GM21367 (cell line): ENCODE measurements around the gene RDH5.

Source experiments
- ATAC-seq: cut with Tn5 transposase; IDR thresholded peaks from one replicate; pipeline ENCODE4 v1.9.1; 2021; ENCODE audit not compliant: unreplicated experiment

RDH5 gene

DNA sequence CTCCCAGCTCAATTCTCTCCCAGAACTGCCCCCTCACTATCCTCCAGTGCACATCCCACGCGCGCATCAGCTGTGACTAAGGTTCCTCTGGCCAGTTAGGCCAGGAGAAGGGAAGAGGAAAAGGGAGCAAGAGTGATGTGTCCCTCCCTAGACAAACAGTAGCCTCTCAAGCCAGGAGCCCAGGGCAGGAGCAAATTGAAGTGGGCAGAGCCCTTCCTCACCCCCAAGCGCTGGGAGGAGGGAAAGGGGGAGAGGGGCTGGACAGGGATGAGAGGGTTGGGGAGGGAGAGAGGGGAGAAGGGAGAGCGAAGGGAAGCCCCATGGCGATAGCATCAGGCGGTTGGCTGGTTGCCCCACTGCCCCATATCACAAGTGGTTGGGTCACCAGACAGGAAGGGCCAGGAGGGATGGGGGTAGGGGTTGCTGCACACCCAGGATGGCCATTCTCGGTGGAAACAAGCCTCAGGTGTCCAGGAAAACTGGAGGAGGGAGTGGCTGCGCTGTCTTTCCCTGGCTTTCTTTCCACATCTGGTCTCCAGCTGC lies 7.5 kb downstream of the RDH5 start:
- no peak for ATAC-seq

DNA sequence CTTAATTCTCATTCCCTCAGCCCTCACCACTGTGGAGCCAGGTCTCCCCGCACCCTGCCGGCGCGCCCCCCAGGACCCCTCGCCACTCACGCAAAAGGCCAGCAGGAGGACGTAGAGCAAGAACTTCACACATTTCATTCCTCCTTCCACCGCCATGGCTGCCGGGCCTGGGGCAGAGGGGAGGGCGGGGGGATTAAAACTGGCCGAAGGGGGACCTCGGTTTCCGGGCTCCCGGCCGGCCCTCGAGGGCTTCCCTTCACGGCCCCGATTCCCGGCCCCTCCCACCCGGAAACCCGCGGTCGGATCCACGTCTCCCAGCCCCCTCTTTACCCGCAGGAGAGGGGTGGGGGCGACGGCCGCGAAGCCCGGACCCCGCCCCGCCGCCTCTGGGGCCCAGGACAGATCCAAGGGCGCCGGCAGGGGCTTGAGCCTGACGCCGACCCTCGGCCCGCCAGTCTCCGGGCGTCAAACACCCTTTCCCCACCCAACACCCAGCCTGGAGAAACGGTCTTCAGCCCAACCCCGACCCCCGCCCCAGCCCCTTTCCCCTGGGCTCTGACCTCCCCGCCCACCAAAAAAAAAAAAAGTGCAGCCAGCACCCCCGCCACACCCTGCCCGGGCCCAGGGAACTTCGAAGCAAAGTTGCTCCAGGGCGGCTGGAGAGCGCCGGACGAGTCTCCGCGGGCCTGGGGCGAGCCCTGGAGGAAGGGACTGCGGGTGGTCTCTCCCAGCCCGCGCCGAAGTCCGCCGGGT lies 8.2 kb downstream of the RDH5 start:
- ATAC-seq, result peak; percentile 7

DNA sequence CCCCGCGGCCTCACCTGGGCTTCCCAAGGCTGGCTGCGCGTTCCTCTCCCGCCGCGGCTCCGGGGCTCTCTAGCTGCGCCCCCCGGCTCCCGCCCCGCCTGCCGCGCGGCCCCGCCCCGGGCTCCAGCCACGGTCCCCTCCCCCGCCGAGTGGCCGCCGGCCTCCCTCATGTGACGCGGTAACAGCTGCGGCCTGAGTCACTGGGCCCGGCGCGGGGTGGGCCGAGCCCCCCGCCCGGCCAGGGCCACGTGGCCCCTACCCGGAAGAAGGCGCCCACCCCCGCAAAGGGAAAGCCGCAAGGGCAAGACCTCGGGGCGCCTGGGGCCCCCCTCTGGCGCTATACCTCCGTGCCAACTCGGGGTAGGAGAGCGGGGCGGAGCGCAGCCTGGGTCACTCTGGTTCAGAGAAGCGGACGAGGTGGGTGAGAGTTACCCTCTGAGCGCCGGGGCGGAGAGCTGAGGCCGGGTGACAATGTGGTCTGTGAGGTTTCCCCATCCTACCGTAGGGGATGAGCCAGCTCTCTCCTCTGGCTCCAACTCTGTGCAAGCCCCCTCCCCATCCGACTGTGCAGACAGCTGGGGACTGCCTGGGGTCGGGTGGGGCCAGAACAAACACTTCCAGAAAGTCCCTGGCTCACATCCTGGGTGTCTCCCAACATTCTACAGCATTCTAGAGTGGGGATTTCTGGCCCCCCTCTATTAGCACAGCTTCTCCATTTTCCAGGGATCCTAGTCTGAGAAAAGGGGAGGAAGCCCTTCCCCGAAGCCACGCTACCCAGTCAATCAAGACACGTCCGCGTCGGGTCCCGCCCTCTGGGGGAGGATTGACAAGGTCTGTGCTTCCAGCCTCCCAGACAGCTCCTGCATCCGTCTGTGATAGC lies 9.0 kb downstream of the RDH5 start, which contains the start of gene CD63:
Gene CD63, minus strand, starts transcription at position 71 of the 880 bp plus-strand sequence. CDS start 668 bp downstream, outside the sequence.
- peak; percentile 47 for ATAC-seq

DNA sequence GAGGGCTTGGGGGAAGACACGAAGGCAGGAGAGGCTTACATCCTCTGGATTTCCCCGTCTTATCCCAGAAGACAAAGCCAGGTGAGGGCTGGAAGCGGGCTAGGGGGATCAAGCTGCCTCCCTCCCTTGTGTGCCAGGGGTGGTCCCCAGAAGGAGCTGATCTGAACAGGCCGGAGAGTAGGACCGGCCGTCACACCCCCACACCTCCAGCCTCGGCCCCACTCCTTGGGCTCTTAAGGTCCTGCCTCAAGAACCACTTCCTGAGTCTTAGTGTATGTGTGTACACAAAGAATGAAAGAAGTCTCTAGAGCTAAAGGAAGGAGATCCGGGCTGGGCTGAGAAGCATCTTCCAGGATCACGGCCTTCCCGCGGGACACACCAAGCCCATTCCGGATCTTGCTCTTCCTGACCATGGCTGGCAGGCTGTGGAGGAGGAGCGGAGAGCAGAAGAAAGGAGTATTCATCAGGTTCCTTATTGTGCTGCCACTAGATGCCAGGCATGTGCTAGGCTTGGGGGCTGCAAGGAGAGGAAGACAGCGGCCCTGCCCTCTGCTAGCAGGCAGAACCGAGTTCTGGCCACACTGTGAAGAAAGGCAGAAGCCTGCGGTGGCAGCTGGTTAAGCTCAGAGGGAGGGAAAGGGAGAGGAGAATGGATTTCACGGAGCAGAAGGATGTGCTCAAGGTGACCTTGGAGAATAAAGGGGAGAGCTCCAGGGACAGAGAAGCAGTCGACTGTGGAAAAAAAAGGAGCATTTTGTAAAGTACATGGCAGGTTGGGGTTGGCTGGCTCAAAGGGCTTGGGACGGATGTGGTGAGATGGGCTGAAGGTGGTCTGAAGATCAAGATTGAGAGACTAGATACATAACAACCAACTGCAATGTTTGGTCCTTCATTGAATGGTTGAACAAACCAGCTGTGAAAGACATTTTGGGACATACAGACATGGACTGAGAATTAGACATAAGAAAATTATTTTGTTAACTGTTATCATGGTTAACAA lies 9.9 kb downstream of the RDH5 start:
- ATAC-seq, result peak; percentile 33

DNA sequence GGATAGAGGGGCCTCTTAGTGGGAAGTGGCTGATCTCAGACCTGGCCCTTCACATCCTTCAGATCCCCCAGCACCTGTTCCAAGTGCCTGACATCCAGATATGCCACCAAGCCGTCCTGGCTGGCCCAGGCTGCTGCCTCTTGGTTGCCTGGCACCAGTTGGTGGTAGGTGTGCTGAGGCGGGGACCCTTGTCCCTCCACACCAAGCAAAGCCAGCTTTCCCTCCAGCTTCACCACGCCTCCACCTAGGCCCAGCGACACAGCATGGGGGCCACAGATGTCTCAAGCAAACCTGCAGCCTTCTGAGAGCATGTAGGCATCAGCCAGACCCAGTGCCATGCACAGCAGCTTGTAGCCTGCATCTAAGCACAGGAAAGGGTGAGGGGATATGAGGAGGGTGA lies 12.1 kb downstream of the RDH5 start:
- ATAC-seq, result no peak

DNA sequence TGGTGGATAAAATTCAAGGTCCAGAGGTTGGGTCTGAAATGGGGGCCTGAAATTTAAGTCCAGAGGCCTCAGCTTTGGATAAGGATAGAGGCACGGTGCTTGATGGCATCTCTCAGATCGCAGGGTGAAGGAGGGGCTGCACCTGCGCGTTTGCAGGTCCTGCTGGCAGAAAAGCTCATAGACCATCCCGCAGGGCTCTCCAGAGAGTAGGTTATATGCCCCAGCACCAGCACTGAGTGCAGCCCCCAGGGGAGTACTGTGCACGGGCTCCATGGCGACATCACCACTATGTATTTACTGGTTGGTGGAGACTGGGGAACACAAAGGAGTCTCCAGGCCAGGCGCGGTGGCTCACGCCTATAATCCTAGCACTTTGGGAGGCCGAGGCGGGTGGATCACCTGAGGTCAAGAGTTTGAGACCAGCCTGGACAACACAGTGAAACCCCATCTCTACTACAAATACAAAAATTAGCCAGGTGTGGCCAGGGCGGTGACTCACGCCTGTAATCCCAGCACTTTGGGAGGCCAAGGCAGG lies 12.9 kb downstream of the RDH5 start:
- no peak for ATAC-seq

DNA sequence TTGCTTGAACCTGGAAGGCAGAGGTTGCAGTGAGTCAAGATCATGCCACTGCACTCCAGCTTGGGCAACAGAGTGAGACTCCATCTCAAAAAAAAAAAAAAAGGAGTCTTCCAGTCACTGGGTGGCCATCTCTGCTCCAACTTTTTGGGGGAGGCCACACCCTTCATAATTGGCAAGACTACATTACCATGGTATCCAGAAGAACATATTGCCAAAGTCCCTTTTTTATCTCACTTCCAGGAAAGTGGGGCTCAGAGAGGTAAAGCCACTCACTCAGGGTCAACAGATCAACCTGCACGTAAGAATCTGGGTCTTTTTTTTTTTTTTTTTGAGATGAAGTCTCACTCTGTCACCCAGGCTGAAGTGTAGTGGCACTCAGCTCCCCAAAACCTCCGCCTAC lies 13.7 kb downstream of the RDH5 start:
- ATAC-seq, result no peak

DNA sequence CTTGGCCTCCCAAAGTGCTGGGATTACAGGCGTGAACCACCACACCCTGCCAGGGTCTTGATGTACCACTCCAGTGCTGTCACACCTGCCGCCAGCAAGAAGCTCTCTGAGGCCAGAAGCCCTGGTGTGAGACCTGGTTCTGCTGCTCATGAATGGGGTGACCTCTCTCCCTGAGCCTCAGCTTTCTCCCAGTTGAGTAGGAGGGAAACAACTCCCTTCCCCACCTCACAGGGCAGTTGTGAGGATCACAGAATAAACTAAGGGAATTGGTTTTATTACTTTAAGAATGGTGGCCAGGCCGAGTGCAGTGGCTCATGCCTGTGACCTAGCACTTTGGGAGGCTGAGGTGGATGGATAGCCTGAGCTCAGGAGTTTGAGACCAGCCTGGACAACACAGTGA lies 14.4 kb downstream of the RDH5 start:
- no peak for ATAC-seq

DNA sequence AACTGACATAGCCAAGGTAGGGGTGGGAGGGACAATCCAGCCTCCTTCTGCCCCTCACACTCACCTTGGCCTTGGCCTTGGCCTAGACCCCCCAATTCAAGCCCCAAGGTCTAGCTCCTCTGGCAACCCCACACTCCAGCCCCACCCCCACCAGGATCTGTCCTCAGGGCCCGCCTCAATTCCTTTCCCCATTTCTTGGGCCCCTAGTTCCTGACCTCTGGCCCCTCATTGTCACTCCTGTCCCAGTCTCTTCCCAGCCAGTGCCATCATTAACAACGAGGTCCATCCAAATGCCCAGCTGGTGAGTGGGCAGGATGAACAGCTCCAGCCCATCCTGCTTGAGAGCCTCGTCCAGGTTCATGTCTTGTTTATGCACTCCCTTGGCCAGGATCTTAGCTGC lies 15.9 kb downstream of the RDH5 start:
- ATAC-seq, result no peak

DNA sequence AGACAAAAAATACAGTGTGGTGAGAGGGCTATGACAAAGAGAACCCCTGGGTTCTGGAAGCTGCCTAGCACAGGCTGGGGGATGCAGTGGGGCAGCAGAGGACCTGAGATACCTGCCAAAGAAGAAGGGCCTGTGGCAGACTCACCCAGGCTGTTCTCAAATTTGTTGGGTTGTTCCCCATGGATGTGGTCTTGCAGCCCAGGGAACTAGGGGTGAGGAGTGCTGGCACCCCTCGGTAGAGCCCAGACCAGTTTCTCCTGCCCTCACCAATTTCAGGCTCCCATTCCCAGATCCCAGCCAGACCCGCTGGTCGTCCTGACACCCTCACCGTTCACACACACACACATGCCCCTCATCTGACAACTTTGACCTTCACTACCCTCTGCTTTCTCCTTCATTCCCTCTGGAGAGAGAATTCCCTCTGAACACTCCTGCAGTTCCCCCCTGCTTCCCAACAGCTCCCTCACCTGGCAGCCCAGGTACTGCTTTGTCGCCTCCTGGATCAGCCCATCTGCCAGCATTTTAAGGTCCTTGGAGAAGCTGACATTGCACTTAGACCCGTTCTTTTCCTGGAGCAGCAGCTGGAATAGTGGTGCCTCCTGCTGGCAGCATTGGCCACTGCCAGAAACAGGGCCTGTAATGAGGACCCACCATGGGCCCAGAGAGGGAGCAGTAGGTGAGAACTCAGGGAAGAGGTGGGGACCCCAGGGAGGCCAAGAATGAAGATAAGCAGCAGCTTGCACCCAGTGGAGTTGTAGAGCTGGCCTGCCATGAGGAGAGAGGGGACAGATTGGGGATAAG lies 16.8 kb downstream of the RDH5 start:
- ATAC-seq, result peak; percentile 28

DNA sequence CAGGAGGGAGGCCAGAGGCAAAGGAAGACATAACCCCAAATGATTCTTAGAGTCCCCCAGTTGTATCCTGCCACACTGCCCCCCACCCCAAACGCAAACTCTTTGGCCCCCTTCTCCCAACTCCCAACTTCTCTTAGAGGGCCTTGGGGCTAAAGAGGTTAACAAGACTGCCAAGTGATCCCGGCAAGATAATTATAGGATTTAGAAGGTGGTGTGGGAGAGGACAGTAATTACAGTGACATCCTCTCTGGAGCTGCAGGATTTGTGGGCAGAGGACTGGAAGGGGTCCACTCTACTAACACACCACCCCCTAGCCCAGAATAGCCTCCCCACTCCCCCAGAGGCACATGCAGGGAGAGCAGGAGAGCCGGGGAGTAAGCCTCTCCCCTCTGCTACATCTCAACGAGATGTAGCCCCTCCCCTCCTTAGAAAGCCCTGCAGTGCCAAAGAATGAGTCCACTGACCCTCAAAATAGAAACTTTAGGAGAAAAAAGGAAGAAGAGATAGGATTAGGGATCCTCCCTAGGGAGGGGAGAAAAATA lies 17.5 kb downstream of the RDH5 start:
- ATAC-seq, result no peak

DNA sequence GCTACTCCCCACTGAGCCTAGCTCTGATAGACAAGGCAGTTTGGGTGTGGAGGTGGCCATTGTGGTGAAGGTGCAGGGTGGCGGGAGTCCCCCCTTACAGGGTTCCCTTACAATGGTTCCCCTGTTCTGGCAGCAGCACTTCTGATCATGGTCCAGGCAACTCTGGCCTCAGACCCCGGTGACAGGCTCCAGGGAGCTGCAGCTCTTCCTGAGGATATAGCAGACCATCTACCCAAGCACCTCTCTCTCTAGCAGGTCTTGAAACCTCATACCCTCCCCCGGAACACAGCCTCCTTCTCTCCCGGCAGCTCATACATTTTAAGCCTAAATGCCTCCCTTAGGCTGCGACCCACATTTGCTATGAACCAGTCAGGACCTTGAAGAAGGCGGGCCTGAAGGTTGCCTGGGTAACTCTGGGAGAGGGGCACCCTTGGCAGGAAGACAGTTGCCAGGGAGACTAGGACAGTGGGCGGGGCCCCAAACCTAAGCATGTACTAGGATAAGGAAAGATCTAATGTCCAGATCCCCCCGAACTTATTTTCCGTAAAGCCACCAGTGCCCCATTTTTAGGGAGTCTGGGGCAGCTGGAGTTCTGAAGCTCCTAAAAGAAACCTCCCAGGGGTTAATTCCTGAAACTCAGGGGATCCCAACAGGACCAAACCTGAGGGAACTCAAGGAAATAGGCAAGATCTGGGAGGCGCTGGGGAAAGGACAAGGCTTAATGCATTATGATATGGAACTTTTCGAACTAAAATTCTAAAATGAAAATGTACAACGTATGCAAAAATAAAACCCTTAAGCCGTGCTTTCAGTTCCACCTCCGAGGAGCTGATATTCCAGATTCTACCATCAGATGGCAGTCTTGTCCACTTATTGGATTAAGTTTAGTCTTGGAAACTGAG lies 18.2 kb downstream of the RDH5 start:
- peak; percentile 81 for ATAC-seq

DNA sequence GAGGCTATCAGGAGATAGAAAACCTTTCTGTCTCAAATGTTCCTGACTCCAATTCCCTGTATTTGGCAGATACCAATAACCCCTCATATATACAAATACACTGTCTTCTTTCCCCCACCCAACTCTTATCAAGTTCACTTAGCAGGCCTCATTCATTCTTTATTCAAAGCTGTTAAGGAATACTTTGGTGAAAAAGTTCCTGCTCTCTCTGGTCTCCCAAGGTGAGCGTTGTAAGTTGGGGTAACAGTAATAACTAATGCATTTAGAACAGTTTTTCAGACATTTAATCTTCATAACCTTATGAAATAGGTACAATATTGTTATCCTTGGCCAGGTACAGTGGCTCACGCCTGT lies 18.8 kb downstream of the RDH5 start:
- no peak for ATAC-seq

DNA sequence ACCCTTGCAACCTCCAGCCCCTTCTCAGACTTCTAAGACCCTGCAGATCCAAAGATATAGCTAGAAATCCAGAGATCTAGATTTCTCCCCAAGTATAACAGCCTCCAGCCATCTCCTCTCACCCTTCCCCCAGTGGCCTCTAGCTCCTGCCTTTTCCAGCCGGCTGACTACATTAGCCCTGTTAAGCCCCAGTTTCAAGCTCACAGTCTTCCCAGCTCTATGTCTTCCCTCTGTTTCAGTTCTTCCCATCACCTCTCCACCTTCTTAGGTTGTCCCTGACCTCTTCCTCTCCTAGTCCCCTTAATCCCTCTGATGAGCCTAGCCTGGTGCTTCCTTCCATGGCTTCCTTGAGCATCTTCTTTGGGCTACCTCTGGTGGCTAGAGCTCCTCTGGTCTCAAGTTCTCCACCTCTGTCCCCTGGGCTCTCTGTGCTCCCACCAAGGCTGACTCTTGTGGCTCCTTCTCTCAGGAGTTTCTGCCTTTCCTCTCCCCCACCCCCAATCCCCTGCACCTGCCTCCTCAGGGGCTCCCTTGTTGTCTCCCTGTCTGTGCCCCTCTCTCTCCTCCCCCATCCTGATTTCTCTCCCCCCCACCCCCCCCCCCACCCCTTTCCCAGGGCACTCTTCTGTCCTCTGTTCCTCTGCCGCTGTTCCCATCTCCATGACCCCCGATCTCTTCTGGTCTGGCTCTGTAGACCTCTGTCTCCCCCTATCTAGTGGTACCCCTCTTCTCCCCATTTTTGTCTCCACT lies 21.9 kb downstream of the RDH5 start:
- no peak for ATAC-seq

DNA sequence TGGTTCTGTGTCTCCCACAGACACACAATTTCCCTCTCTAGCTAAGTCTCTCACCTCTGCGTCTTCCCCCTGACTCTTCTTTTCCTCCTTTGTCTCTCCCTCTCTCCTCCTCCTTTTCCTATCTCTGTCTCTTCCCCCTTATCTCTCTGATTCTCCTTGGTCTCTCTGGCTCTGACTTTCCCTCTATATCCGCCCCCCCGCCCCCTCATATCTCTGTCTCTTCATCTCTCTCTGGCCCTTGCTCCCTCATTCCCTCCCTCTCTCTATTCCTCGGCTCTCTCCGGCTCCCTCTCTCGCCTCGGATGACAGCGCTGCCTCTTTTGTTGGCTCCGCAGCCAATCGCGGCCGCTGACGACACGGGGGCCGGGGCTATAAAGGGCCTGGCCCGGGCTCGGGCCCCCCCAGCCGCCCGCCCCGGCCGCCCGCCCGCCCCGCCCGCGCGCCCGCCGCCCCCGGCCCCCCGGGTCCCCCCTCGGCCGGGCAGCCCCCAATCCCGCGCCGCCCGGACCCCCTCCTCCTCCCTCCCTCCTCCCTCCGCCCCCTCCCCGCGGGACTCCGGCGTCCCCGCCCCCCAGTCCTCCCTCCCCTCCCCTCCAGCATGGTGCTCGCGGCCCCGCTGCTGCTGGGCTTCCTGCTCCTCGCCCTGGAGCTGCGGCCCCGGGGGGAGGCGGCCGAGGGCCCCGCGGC lies 22.7 kb downstream of the RDH5 start, which contains the start of gene GDF11:
Gene GDF11, plus strand, starts transcription at position 404 of the 687 bp plus-strand sequence. Its CDS starts 195 bp downstream, at position 599.
- ATAC-seq, result peak; percentile 29

DNA sequence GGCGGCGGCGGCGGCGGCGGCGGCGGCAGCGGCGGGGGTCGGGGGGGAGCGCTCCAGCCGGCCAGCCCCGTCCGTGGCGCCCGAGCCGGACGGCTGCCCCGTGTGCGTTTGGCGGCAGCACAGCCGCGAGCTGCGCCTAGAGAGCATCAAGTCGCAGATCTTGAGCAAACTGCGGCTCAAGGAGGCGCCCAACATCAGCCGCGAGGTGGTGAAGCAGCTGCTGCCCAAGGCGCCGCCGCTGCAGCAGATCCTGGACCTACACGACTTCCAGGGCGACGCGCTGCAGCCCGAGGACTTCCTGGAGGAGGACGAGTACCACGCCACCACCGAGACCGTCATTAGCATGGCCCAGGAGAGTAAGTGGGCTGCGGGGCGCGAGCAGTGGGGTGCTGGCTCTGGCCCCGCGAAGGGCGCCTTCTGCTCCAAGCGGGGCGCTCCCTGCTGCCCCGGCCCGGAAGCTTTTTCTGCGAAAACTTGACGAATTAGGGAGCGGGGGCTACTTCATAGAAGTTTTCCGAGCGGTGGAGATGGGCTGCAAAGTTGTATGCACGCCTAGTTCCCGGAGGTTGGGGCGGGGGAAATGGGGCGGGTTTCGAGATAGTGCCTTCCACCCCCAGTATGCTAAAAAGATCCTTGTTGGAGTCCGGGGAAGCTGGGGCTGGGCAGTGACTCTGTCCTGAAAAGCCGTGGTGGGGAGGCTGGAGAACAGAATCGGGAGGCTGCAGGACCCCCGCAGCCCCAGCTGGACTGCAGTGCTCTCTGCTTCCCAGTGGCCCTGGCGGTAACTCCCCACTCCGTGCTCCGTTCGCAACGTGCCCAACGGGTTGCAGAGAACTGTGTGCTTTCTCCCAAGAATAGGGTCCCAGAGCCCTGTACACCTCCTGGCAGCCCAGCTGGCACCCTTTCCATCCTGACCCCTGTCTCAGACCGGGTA lies 23.5 kb downstream of the RDH5 start:
- no peak for ATAC-seq
